HepG2 (cell line): Measurements from ENCODE around the gene PRIMA1. TPM values are rescaled to one million over a fixed set of nuclear protein-coding genes. Genes with fewer than 3 reads are reported as not detected.

ENCODE experiments used
- ATAC-seq: fragments of 200-7000 bp; cut with Tn5 transposase; 3 replicates; pipeline ENCODE4 v1.9.1; 2020; ENCODE audit warnings: mild to moderate bottlenecking, moderate library complexity
- BruUV-seq: library from RNA; stranded (reverse); fragments of 400-500 nt; replicated peaks from 2 replicates; lab custom pipeline; 2021; lab: Mats Ljungman, UMichigan
- CTCF ChIA-PET: fragments of 300-600 bp; formaldehyde crosslinking; extraction: SDS; loops from one replicate; lab custom pipeline; 2021; ENCODE audit warnings: low total read pairs, inconsistent platforms, low intra/inter-chr PET ratio; lab: Yijun Ruan, JAX
- POLR2A ChIA-PET: fragments of 350-600 bp; sonication (Branson Sonifier 250); formaldehyde crosslinking; loops from one replicate; lab custom pipeline; 2020; ENCODE audit warnings: antibody characterized with exemption, inconsistent platforms; lab: Yijun Ruan, JAX
- DNase-seq: peaks from one replicate; pipeline ENCODE4 v3.0.0-alpha.2; 2015; ENCODE audit warnings: low spot score
- FAIRE-seq: peaks from 3 replicates; lab custom pipeline; 2011; peaks lifted over from hg19 to GRCh38; lab: Jason Lieb, UNC
- H2AFZ ChIP-seq: one replicate; pipeline ENCODE4 v1.6.1; 2011; ENCODE audit warnings: low read length, inconsistent platforms
- H3K27ac ChIP-seq: fragments of 300-600 bp; 3 replicates; pipeline ENCODE4 v1.8.0; 2011; ENCODE audit warnings: mixed run types, mild to moderate bottlenecking, mixed read lengths, low read length, inconsistent platforms; ENCODE audit not compliant: insufficient read depth; ENCODE audit errors: extremely low read length
- H3K27me3 ChIP-seq, 2 experiments: fragments of 200-600 bp in 1 of 2; 2 replicates in 1 of 2; 3 replicates in 1 of 2; pipeline versions ENCODE4 v1.6.0 to v1.8.0; 2011; ENCODE audit warnings: low read length in 2 of 2, mild to moderate bottlenecking in 2 of 2, moderate library complexity in 2 of 2, inconsistent platforms in 1 of 2; ENCODE audit not compliant: insufficient read depth in 2 of 2, control insufficient read depth in 1 of 2
- H3K36me3 ChIP-seq, 2 experiments: fragments of 200-600 bp in 1 of 2; replicated peaks in 1 of 2; 2 replicates in 1 of 2; 3 replicates in 1 of 2; pipeline versions ENCODE4 v1.5.1 to v1.8.0; 2011; ENCODE audit warnings: low read length in 2 of 2, inconsistent platforms in 1 of 2; ENCODE audit not compliant: insufficient read depth in 2 of 2, control insufficient read depth in 1 of 2
- H3K4me1 ChIP-seq: 2 replicates; pipeline ENCODE4 v1.5.1; 2012; ENCODE audit warnings: low read length, inconsistent platforms; ENCODE audit not compliant: insufficient read depth
- H3K4me2 ChIP-seq: 2 replicates; pipeline ENCODE4 v1.6.0; 2011; ENCODE audit warnings: low read depth, low read length, inconsistent platforms
- H3K4me3 ChIP-seq, 3 experiments: fragments of 200-600 bp in 1 of 3; sonication (generic), shearing (Covaris generic) in 1 of 3; replicated peaks in 1 of 3; 2 replicates each; pipeline ENCODE4 v1.5.1; 2011 to 2016; ENCODE audit warnings: low read length in 3 of 3, inconsistent platforms in 2 of 3, low read depth in 2 of 3, mild to moderate bottlenecking in 2 of 3, control low read depth in 1 of 3, mixed read lengths in 1 of 3; ENCODE audit not compliant: insufficient read depth in 1 of 3
- H3K79me2 ChIP-seq: one replicate; pipeline ENCODE4 v1.6.1; 2011; ENCODE audit warnings: low read length, inconsistent platforms; ENCODE audit not compliant: insufficient read depth
- H3K9ac ChIP-seq: 2 replicates; pipeline ENCODE4 v1.6.0; 2011; ENCODE audit warnings: mild to moderate bottlenecking, low read depth, low read length, inconsistent platforms; ENCODE audit not compliant: insufficient read depth
- H3K9me3 ChIP-seq: 2 replicates; pipeline ENCODE4 v1.5.1; 2012; ENCODE audit warnings: mild to moderate bottlenecking, low read length
- H4K20me1 ChIP-seq: 2 replicates; pipeline ENCODE4 v1.6.0; 2011; ENCODE audit warnings: inconsistent platforms, mild to moderate bottlenecking, low read length, moderate library complexity; ENCODE audit not compliant: insufficient read depth
- CCAR2 ChIP-seq: fragments of 200-400 bp; formaldehyde crosslinking; optimal IDR thresholded peaks from 2 replicates; pipeline ENCODE3; 2018; ENCODE audit warnings: low read depth, mild to moderate bottlenecking, low read length, moderate library complexity
- CHD2 ChIP-seq: IDR thresholded peaks from 2 replicates; pipeline ENCODE4 v1.6.1; 2011; ENCODE audit warnings: low read depth, low read length, improper control_type of control experiment
- ETS1 ChIP-seq: sonication (generic); formaldehyde crosslinking; IDR thresholded peaks from 2 replicates; pipeline ENCODE4 v1.4.0; 2020; ENCODE audit warnings: missing genetic modification reagents
- FIP1L1 ChIP-seq: fragments of 200-400 bp; formaldehyde crosslinking; IDR thresholded peaks from 2 replicates; pipeline ENCODE4 v1.6.1; 2018; ENCODE audit warnings: low read depth, mild to moderate bottlenecking, low read length, moderate library complexity, borderline replicate concordance; ENCODE audit not compliant: insufficient read depth
- PBX3 ChIP-seq: sonication (generic); formaldehyde crosslinking; IDR thresholded peaks from 2 replicates; pipeline ENCODE4 v1.8.1; 2023; ENCODE audit warnings: missing genetic modification reagents, inconsistent platforms, borderline replicate concordance
- PHB2 ChIP-seq: fragments of 450-650 bp; IDR thresholded peaks from 2 replicates; pipeline ENCODE4 v1.6.1; 2018; ENCODE audit not compliant: partially characterized antibody
- TCF7 ChIP-seq: sonication (generic); IDR thresholded peaks from 2 replicates; pipeline ENCODE4 v1.6.1; 2016; ENCODE audit warnings: antibody characterized with exemption, low read depth
- ZNF180 ChIP-seq: sonication (generic); formaldehyde crosslinking; IDR thresholded peaks from 2 replicates; pipeline ENCODE4 v1.4.0; 2020; ENCODE audit warnings: low read depth, missing genetic modification reagents, borderline replicate concordance
- ZNF343 ChIP-seq: sonication (generic); formaldehyde crosslinking; IDR thresholded peaks from 2 replicates; pipeline ENCODE4 v1.4.0; 2020; ENCODE audit warnings: mild to moderate bottlenecking, missing genetic modification reagents
- ZNF644 ChIP-seq: IDR thresholded peaks from 2 replicates; pipeline ENCODE4 v1.6.1; 2016; ENCODE audit warnings: low read depth
- ZNF652 ChIP-seq: IDR thresholded peaks from 2 replicates; pipeline ENCODE4 v1.6.1; 2016; ENCODE audit warnings: low read depth, borderline replicate concordance
- ZNF776 ChIP-seq: sonication (generic); formaldehyde crosslinking; IDR thresholded peaks from 2 replicates; pipeline ENCODE4 v1.4.0; 2020; ENCODE audit warnings: mild to moderate bottlenecking, missing genetic modification reagents
- ZSCAN30 ChIP-seq: sonication (generic); formaldehyde crosslinking; IDR thresholded peaks from 2 replicates; pipeline ENCODE4 v1.5.0; 2020; ENCODE audit warnings: mild to moderate bottlenecking, missing genetic modification reagents
- ZUFSP ChIP-seq: sonication (generic); formaldehyde crosslinking; IDR thresholded peaks from 2 replicates; pipeline ENCODE4 v1.9.0; 2021; ENCODE audit warnings: missing genetic modification reagents, mild to moderate bottlenecking, borderline replicate concordance
- WGBS: methylation state at CpG from one replicate; pipeline ENCODE4 v1.1.6; 2017; ENCODE audit warnings: low lambda C conversion rate; 5-methylcytosine and 5-hydroxymethylcytosine counted together
- in situ Hi-C: cut with HindIII; loops from 2 replicates; pipeline ENCODE4 v1.10.0; 2017; ENCODE audit warnings: low pct_unique_long_range_greater_than_20kb; ENCODE audit not compliant: extremely low pct_ligation_motif_present
- intact Hi-C: fragments of 100-400 bp; cut with micrococcal nuclease; formaldehyde crosslinking; loops from one replicate; pipeline ENCODE4 v1.10.0; 2022; ENCODE audit not compliant: unreplicated experiment
- polyA plus RNA-seq, 8 experiments: library from polyadenylated mRNA; depleted of rRNA in 3 of 8; stranded (reverse) in 7 of 8; unstranded in 1 of 8; fragments of >200 nt; fragmentation: Illumina TruSeq in 4 of 8; extraction: Trizol in 4 of 8; gene quantifications; 2 replicates each; pipeline versions ENCODE4 v1.2.1 to v1.2.3, GENCODE V29; 2011 to 2016; ENCODE audit warnings: low read depth in 4 of 8, missing spikeins in 1 of 8, mixed read lengths in 1 of 8; ENCODE audit not compliant: insufficient read depth in 1 of 8
- total RNA-seq, 5 experiments: library from RNA; depleted of rRNA; stranded (reverse); fragments of >200 nt; fragmentation: Illumina TruSeq; extraction: Trizol; gene quantifications; 2 replicates each; pipeline ENCODE4 v1.2.3, GENCODE V29; 2016; ENCODE audit warnings: low read depth in 1 of 5

Gene PRIMA1
- total and polyA plus RNA-seq, 2 of the 13 experiments (the other 11 are each of a cell fraction or from before 2014, with no cell fraction given): 2.4 to 3.2 TPM

- intact Hi-C loops (no loop called here), in situ Hi-C loops (no loop called here)
- ChIA-PET CTCF (no interaction called here), POLR2A (no interaction called here)
- H3K4me1 ChIP-seq: no peaks in the 10 kb centered on the region
- no peaks in the 10 kb centered on the region for H3K27me3 ChIP-seq
- no peak for DNase-seq
- no TSS peak for BruUV-seq
- no peak overlapping the region for H3K4me3 ChIP-seq
- no peak for ATAC-seq
- H4K20me1 ChIP-seq: no peaks in the 10 kb centered on the region
- no peak for FAIRE-seq
- no peak overlapping the region for H3K27ac ChIP-seq
- no peaks in the 10 kb centered on the region; a peak in 1 of 5 replicates for H3K36me3 ChIP-seq
- no peak overlapping the region for H3K4me2 ChIP-seq
- TF ChIP-seq ZNF652 (CRISPR knock-in tag) (no peak), ZNF180 (CRISPR knock-in tag) (no peak), PBX3 (CRISPR knock-in tag) (no peak), ZNF644 (CRISPR knock-in tag) (no peak), CHD2 (no peak), ZNF776 (no peak), ZSCAN30 (CRISPR knock-in tag) (no peak), FIP1L1 (no peak), TCF7 (no peak), CCAR2 (no peak), ETS1 (CRISPR knock-in tag) (no peak), ZNF343 (CRISPR knock-in tag) (no peak), ZUFSP (no peak), PHB2 (no peak)
- H3K79me2 ChIP-seq: no peaks in the 10 kb centered on the region
- WGBS: 75% methylated on average over 10 of the region's 10 CpGs
- H2AFZ ChIP-seq: no peak overlapping the region
- no peaks in the 10 kb centered on the region for H3K9me3 ChIP-seq
- no peak overlapping the region for H3K9ac ChIP-seq
These were observed 58.3 kb downstream of the PRIMA1 start for GRCh38 chr14:93729993-93730392.
